OCI-LY1 (cell line): ENCODE measurements around the gene PFDN6.
"Not testable (repeated sequence)": the region's sequence is repeated elsewhere in the genome, so short reads cannot be mapped to it uniquely, and the experiment has no call there.

Experiments used
- CTCF ChIP-seq: fragments of 200-600 bp; sonication (generic), shearing (Covaris generic); IDR thresholded peaks from 2 replicates; pipeline ENCODE4 v1.5.1; 2017; ENCODE audit warnings: mild to moderate bottlenecking, antibody characterized with exemption, low read length, moderate library complexity, mixed read lengths
- EZH2 ChIP-seq: fragments of 200-600 bp; sonication (generic), shearing (Covaris generic); IDR thresholded peaks from 2 replicates; pipeline ENCODE4 v1.8.0; 2017; ENCODE audit warnings: borderline replicate concordance, mixed run types, mild to moderate bottlenecking, antibody characterized with exemption, low read length, moderate library complexity, mixed read lengths

- not testable (repeated sequence) for TF ChIP-seq EZH2, CTCF
Measured at GRCh38 chr6:33285214-33285613, 4.2 kb upstream of the PFDN6 start.
